GM03348 (cell line): ENCODE data around the gene TNFAIP3.

ENCODE experiments used
- DNase-seq: peaks from one replicate; pipeline ENCODE4 v3.0.0; 2012; ENCODE audit warnings: low spot score

Gene TNFAIP3

DNA sequence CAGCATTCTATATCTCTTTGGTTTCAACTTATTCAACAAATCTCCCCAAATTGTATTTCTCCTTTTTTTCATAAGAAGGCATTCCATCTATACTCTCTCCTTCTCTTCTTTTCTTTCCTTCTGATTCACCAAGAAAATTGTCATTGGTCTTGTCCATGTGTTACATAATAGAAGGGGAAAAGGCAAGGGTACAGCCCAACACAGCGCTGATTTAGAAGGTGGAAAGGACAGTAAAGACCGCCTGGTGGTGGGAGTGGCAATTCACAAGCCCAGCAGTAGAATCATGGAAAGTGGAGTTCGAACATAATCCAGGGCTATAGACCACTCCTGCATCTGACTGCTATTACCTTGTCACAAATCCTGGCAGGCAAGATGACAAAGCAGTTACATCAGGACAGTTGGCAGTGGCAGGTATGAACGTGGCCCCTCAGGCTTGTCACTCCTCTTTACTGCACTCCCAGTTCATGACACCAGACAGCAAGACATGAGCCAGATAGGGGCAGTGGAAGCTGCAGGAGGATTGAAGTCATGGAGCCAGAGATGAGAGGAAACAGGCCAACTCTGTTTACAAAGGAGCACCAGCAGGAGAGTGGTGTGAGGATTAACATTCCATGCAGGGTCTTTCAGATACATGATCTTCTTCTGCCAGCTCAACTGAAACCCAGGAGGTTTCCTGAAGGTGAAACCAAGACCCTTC is 2.1 kb upstream of the TNFAIP3 start:
- DNase-seq = no peak

- no peak for DNase-seq
Observed at GRCh38 chr6:137866200-137866913, 702 bp upstream of the TNFAIP3 start.

DNA sequence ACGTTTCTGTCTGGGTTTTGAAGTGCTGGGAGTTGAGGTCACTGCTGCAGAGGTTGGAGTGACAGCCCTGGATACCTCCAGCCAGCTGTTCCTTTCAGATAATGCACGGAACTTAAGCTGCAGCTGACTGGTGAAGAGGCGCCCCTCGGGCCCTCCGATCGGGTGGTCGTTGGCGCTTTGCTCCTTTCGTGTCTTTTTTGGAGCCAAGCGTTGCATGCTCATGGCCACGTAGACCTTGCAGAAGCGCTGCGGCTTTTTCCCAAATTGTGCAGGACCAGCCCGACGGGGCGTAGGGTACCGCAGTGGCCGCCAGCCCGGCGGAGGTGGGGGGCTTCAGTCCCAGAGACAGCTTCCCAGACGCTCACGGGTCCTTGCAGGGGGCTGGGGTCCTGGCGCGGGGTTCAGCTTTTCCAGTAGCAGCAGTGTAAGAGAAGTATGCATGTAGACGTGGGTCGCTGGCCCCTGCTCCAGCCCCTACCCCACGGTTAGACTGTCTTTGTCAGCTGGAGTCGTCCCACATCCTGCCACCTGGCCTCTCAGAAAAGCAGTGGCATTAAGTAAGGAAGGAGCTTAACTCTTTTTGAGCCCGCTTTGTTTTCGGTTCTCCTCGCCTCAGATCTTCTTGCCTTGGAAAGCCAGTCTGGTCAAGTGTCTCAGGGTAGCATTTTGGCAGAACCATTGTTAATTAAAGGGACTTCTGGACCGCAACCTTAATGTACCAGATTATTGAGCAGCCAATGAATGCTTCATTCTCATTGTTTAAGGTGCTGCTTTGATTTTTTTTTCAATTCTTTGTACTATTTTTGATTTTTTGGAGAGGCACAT is 838 bp downstream of the TNFAIP3 start:
- DNase-seq = peak; percentile 15

DNA sequence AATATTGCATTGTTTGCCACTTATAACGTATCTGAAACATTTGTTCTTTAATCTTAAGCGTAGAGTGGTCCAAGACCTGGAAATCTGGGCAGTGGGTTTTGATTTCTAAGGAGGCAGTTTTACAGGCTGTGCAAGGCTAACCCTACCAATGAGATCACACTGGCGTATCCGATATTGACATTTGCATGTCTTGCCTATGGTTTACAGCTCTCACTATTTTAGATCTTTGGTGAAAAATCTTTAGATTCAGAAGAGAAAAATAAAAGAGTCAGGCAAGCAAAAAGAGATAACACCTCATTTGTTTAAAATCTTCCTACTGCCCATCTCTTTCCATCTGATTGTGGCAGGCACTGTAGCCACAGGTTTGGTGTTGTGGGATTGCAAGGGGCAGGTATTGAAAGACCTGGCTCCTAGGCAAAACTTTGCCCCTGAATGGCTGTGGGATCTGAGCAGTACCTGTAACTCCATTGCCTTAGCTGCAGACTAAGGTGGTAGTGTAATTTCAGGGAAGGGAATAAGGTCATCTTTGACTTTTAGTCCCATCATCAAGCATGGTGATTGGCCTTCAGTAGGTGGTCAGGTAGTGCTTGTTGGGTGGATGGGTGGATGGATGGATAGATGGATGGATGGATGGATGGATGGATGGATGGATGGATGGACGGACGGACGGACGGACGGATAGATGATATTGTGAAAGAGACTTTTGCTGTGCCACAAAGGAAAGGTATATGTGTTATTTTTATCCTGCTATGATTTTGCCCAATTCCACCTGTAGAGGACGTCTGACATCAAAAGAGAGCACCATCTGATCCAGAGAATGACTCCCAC is 1.9 kb downstream of the TNFAIP3 start:
- DNase-seq = no peak

- DNase-seq = no peak
Observed at GRCh38 chr6:137869549-137870307, 2.7 kb downstream of the TNFAIP3 start.

- DNase-seq = no peak
Observed at GRCh38 chr6:137870308-137870644, 3.2 kb downstream of the TNFAIP3 start.

GRCh38 chr6:137870744-137871247 is 3.7 kb downstream of the TNFAIP3 start:
- DNase-seq = no peak

- no peak for DNase-seq
Observed at GRCh38 chr6:137871291-137871690, 4.2 kb downstream of the TNFAIP3 start.

DNA sequence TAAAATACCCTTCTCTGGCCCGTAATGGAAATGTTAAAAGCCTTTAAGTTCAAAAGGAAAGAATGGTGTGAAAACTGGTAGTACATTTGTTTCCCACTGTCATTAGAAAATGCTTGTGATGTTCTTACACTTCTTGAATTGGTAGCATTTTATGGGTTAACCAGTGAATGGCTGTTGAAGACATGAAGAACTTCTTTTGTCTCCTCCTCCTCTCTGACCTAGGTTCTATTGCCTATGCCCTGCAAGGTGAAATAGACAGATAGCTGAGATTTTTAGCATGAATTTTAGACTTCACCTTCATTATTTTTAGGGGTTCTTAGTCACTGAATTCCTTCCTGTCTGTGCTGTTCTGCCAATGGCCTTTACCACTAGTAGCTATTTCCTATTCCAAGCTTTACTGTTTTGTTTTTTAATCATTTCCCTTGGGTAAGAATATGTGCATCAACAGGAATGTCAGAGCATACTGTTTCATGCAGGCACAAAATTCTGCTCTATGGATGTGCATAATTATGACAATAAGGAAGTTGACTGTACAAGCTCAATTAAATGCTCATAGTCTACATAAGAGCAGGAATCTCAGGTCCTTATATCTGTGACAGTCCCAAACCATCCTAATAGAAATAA is 4.9 kb downstream of the TNFAIP3 start:
- peak; percentile 27 for DNase-seq

- DNase-seq = no peak
Observed at GRCh38 chr6:137872581-137873115, 5.6 kb downstream of the TNFAIP3 start.

- DNase-seq = peak; percentile 84
Observed at GRCh38 chr6:137873273-137873762, 6.3 kb downstream of the TNFAIP3 start.

GRCh38 chr6:137874204-137875057 is 7.4 kb downstream of the TNFAIP3 start:
- no peak for DNase-seq

- no peak for DNase-seq
Observed at GRCh38 chr6:137875058-137875520, 8.0 kb downstream of the TNFAIP3 start.

DNA sequence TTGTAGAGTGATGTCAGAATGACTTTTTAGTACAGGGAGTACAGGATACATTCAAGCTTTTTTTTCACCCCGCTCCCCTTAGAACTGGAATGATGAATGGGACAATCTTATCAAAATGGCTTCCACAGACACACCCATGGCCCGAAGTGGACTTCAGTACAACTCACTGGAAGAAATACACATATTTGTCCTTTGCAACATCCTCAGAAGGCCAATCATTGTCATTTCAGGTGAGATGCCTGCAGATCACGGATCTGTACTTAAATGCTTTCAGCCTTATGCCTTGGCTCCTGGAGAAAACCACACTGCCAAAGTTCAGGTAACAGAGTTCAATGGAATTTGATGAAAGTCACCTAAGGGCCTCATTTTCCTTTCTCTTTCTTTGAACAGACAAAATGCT is 8.5 kb downstream of the TNFAIP3 start:
- DNase-seq = no peak

DNA sequence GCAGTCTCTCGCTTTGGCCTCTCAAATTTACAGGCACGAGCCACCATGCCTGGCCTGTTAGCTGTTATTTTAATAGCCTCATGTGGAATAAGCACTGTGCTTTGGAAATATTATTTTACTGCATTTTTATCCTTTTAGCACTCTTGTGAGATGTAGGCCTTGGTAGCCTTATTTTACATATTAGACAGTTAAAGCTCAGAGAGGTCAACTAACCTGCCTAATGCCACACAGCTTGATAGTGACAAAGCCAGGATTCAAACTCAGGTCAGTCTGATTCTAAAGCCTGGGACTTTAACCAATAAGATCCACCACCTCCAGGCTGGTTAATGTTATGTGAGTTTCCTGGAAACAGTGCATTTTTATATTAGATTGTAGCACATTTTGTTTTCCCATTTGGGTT is 9.5 kb downstream of the TNFAIP3 start:
- no peak for DNase-seq

DNA sequence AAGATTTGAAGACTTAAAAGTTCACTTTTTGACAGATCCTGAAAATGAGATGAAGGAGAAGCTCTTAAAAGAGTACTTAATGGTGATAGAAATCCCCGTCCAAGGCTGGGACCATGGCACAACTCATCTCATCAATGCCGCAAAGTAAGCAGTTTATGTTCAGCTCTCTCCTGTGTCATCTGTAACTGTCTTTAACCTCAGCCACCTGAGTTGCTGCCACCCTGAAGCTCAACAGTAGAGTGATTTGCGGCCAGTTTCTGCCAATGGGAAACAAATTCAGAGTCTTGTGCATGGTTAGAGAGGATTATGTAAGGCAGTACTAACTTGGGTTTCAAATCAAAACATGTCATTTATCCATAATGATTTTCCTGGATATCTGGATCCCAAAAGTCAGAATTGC is 10.1 kb downstream of the TNFAIP3 start:
- DNase-seq = no peak

DNA sequence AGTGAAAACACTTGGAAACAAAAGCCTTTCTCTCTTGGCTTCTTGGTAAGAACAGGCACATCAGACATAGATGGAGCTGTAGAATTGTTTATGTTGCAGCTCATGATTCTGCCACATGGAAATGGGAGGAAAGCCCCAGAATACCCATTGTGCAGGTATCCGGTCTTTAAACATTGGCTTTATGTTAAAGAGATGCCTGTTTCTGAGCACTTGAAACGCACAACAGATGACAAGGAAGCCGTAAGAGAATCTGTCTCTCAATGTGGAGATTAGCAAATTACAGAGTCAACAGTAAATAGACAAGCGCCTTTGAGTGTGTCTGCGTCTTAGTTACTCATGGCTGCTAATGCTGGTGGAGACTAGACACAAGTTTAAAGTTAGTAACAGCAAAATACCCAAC is 10.5 kb downstream of the TNFAIP3 start:
- DNase-seq = no peak

DNA sequence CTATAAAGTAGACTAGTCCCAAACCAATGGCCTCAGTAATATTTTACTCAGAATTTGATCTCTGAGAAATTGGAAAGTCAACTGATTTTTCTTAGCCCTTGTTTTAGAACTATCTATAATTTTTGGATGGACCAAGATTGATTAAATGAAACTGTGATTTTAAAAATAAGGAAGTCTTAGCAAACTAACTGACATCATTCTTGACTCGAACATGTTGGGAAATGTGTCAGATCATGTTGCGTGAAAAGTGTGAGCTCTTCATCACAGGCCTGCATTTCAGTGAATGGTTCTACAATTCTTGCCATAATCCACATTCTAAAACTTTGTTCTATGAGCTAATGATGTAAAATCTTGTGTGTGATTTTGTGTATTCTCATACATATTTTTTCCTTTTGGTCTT is 11.0 kb downstream of the TNFAIP3 start:
- no peak for DNase-seq
